Spinal cord (tissue), 10 donors: ENCODE results near the gene BRD1. TPM values are rescaled to one million over a fixed set of nuclear protein-coding genes. Genes with fewer than 3 reads are reported as not detected.

Source experiments
- DNase-seq, 6 donors: peaks; one replicate each; pipeline versions ENCODE4 v3.0.0 to v3.0.0-alpha.2; 2013 to 2015; ENCODE audit warnings: low spot score in 6 of 6, low read depth in 4 of 6
- H3K27ac ChIP-seq: one replicate; pipeline ENCODE4 v1.5.1; 2013; ENCODE audit warnings: low read depth, low read length, control low read depth
- H3K27me3 ChIP-seq: one replicate; pipeline ENCODE4 v1.6.1; 2013; ENCODE audit warnings: low read length; ENCODE audit not compliant: control insufficient read depth, insufficient read depth
- H3K36me3 ChIP-seq: one replicate; pipeline ENCODE4 v1.6.1; 2013; ENCODE audit warnings: low read length; ENCODE audit not compliant: control insufficient read depth, insufficient read depth
- H3K4me1 ChIP-seq: one replicate; pipeline ENCODE4 v1.6.1; 2013; ENCODE audit warnings: low read length; ENCODE audit not compliant: control insufficient read depth, insufficient read depth
- H3K4me3 ChIP-seq: one replicate; pipeline ENCODE4 v1.5.1; 2013; ENCODE audit warnings: low read depth, low read length, control low read depth
- H3K9me3 ChIP-seq: one replicate; pipeline ENCODE4 v1.6.1; 2013; ENCODE audit warnings: low read length; ENCODE audit not compliant: control insufficient read depth, insufficient read depth
- WGBS: methylation state at CpG from one replicate; pipeline ENCODE4 v1.1.5; 2013; ENCODE audit warnings: missing lambda C conversion rate; ENCODE audit not compliant: insufficient coverage; 5-methylcytosine and 5-hydroxymethylcytosine counted together
- long read RNA-seq, 4 donors: transcript quantifications; one replicate each; lab custom pipeline, GENCODE V29; 2026
- polyA plus RNA-seq, 2 donors: library from polyadenylated mRNA; unstranded; fragments of 120-200 nt; gene quantifications; one replicate each; pipeline ENCODE4 v1.2.1, GENCODE V29; 2013; ENCODE audit not compliant: insufficient read length in 2 of 2
- total RNA-seq, 2 donors: library from RNA; depleted of rRNA in 1 of 2; stranded (reverse); fragments of 120-200 nt in 1 of 2; fragments of >200 nt in 1 of 2; gene quantifications; one replicate each; pipeline versions ENCODE4 v1.2.3 to v1.2.4, GENCODE V29; 2013 to 2014
- donor health status: healthy.

Gene BRD1
- total RNA-seq (10 to 100 TPM; 25.7 to 28.3 TPM), polyA plus RNA-seq (10 to 100 TPM; 35.6 to 43.2 TPM)
- long read RNA-seq, donor 1, partial matches to known transcripts: 6 of 6 reads
- long read RNA-seq, donor 1, other reads (novel, unspliced or antisense): 0 of 6 reads
- long read RNA-seq, donor 2, full-length matches to known transcripts: 1 of 1 reads
- long read RNA-seq, donor 2, partial matches to known transcripts: 0 of 1 reads
- long read RNA-seq, donor 2, other reads (novel, unspliced or antisense): 0 of 1 reads
- long read RNA-seq, donor 3, full-length matches to known transcripts: 1 of 1 reads
- long read RNA-seq, donor 3, partial matches to known transcripts: 0 of 1 reads
- long read RNA-seq, donor 3, other reads (novel, unspliced or antisense): 0 of 1 reads
- long read RNA-seq, donor 4, partial matches to known transcripts: 5 of 5 reads
- long read RNA-seq, donor 4, other reads (novel, unspliced or antisense): 0 of 5 reads

DNA sequence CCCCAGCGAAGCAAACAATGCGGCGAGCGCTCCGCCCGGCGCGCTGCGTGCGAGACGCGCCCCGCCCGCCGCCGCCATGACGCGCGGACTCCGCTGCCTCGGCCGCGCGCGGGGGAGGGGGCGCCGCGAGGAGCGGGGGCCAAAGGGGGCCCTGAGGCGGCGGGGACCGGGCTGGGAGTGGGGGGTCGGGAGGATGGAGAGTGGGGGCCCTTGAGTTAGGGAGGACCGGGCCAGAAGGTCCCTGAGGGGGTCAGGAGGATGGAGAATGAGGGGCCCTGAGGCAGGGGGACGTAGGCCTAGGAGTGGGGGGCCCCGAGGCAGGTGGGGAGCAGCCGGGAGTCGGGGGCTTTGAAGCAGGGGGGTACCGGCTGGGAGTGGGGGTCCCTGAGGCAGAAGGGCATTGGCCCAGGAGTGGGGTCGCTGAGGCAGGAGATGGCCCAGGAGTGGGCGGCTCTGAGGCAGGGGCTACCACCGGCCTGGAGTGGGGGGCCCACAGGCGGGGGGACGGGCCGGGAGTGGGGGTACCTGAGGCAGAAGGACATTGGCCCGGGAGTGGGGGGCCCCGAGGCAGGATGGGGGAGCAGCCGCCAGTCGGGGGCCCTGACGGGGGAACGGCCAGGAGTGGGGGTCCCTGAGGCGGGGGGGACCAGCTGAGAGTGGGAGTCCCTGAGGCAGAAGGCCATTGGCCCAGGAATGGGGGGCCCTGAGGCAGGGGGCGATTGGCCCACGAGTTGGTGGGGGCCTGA is at the start of gene BRD1:
TSS of gene BRD1 (minus strand) at position 21 of the 746 bp plus-strand sequence. CDS start 3,556 bp downstream, outside the sequence.
- WGBS: 5% methylated on average over 41 of the region's 54 CpGs
- DNase-seq: peak; percentile 29 to 92 (median 58)
- H3K36me3 ChIP-seq: peaks cover 28% of the 10 kb centered on the region
- H3K4me3 ChIP-seq: peak within 1 kb of the TSS; percentile 53
- H3K4me1 ChIP-seq: peaks cover 34% of the 10 kb centered on the region
- H3K9me3 ChIP-seq: no peaks in the 10 kb centered on the region
- peak within 1 kb of the TSS; percentile 57 for H3K27ac ChIP-seq
- H3K27me3 ChIP-seq: no peaks in the 10 kb centered on the region

DNA sequence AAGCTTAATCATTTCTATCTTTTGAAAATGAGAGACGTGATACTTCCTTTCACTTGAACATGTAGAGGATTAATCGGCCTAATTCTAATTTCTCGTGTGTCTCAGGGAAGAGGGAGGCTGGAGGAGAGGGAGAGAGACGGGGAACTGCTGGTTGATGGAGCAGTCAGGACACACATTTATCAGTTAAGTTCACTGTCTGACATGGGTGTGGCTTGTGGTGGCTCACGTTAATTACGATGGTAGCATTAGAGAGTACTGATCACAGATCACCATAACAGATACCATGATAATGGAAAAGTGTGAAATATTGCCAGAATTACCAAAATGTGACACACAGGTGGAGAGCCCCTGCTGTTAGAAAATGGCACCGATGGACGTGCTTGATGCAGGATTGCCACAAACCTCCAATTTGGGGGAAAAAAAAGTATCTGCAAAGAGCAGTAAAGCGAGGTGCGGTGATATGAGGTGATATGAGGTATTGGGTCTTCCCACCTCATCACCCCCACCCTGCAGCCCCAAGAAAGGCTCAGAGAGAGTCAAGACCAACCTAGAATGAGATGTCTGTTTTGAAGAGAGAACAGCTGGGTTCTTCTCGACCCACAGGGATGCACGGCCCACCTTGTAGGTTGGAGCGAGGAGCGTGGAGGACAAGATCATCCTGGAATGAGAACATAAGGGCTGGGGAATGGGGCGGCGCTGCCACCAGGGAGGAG is 45.7 kb upstream of the BRD1 start:
- 95% methylated on average over 11 of the region's 16 CpGs for WGBS
- peaks cover 6% of the 10 kb centered on the region for H3K36me3 ChIP-seq

DNA sequence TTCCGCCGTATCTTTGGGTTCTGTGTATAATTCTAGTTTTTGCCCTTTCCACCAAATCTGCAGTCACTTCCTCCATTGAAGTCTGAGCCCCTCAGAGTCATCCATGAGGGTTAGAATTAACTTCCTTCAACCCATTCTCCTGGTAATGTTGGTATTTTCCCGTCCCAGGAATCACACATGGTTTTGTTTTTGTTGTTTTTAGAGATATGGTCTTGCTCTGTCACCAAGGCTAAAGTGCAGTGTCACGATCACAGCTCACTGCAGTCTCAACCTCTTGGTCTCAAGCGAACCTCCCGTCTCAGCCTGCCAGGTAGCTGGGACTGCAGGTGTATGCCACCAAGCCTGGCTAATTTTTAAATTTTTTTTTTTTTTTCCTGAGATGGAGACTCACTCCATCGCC is 44.7 kb upstream of the BRD1 start:
- Histone ChIP-seq H3K4me1 (no peaks in the 10 kb centered on the region), H3K36me3 (peaks cover 6% of the 10 kb centered on the region)

More for the DNA sequence above, 45.7 kb upstream of the BRD1 start:
- Histone ChIP-seq H3K27ac (no peak overlapping the region), H3K4me1 (no peaks in the 10 kb centered on the region), H3K27me3 (no peaks in the 10 kb centered on the region), H3K9me3 (peaks cover 6% of the 10 kb centered on the region), H3K4me3 (no peak overlapping the region)
- no peak for DNase-seq

DNA sequence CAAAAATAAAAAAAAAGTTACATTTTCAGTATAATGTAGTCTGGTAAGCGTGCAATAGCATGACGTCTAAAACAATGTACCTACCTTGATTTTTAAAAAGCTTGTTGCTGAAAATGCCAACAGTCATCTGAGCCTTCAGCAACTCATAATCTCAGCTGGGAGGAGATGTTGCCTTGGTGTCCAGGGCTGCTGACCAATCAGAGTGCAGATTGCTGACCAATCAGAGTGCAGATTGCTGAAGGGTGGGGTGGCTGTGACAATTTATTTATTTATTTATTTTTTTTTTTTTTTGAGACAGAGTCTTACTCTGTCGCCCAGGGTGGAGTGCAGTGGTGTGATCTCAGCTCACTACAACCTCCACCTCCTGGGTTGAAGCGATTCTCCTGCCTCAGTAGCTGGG is 43.8 kb upstream of the BRD1 start:
- no peaks in the 10 kb centered on the region for H3K27me3 ChIP-seq
- no peaks in the 10 kb centered on the region for H3K4me1 ChIP-seq
- peaks cover 6% of the 10 kb centered on the region for H3K9me3 ChIP-seq
- no peak overlapping the region for H3K27ac ChIP-seq
- no CpG with 5 or more reads among the region's 4 CpGs for whole genome bisulfite sequencing
- peaks cover 6% of the 10 kb centered on the region for H3K36me3 ChIP-seq
- no peak for DNase-seq
- no peak overlapping the region for H3K4me3 ChIP-seq

More for the DNA sequence above, 44.7 kb upstream of the BRD1 start:
- Histone ChIP-seq H3K27me3 (no peaks in the 10 kb centered on the region), H3K4me3 (no peak overlapping the region), H3K27ac (no peak overlapping the region), H3K9me3 (peaks cover 6% of the 10 kb centered on the region)
- WGBS: 82% methylated on average over 3 of the region's 7 CpGs
- no peak for DNase-seq

DNA sequence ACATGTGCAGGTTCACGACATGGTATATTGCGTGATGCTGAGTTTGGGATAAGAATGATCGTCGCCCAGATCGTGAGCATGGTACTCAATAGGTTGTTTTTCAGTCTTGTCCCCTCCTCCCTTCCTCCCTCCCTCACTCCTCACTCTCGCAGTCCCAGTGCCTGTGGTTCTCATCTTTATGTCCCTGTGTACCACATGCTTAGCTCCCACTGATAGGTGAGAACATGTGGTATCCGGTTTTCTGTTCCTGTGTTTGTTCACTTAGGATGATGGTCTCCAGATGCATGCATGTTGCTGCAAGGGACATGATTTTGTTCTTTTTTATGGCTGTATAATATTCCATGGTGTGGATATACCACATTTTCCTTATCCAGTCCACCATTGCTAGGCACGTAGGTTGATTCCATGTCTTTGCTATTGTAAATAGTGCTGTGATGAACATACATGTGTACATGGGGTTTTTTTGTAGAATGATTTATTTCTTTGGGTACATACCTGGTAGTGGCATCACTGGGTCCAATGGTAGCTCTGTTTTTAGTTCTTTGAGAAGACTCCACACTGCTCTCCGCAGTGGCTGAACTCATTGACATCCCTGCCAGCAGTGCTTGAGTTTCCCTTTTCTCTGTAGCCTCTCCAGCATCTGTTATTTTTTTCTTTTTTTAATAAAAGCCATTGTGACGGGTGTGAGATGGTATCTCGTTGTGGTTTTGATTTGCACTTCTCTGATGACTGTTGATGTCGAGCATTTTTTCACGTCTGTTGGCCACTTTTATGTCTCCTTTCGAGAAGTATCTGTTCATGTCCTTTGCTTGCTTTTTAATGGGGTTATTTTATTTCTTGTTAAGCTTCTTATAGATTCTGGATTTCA is 42.4 kb upstream of the BRD1 start:
- no peak for DNase-seq
- Histone ChIP-seq H3K4me3 (no peak overlapping the region), H3K9me3 (peaks cover 6% of the 10 kb centered on the region), H3K27me3 (no peaks in the 10 kb centered on the region), H3K36me3 (peaks cover 3% of the 10 kb centered on the region), H3K4me1 (no peaks in the 10 kb centered on the region), H3K27ac (no peak overlapping the region)
- no CpG with 5 or more reads among the region's 14 CpGs for WGBS

DNA sequence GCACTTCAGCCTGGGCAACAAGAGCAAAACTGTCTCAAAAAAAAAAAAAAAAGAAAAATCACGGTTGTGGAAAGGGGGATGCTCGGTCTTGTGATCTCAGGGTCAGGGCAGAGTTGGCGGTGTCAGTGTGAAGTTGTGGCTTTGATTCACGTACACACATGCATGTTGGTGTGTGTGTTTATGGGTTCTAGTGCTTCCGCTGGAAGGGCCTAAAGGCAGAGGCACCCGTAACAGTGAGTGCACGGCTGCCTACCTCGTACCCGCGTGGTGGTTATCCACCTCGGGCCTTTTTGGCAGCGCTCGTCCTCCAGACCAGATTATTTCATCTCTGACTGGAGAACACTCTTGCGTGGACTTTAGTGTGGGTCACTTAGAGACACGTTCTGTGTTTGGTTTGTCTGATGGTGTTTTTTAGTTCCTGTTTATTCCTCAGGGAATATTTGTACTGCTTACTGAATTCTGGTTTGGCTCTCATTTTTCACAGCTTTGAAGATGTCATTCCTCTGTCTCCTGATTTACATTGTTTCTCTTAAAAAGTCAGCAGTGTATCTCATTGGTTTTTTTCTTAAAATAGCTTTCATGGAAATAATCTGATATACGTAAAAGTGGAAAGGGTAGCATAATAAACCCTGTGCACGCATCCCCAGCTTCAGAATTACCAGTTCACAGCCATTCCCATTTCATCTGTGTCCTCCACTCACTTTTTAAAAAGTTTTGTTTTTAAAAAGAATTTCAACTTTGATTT is 41.6 kb upstream of the BRD1 start:
- H3K9me3 ChIP-seq: peaks cover 6% of the 10 kb centered on the region
- no peaks in the 10 kb centered on the region for H3K4me1 ChIP-seq
- DNase-seq: no peak
- H3K27ac ChIP-seq: no peak overlapping the region
- H3K36me3 ChIP-seq: peaks cover 3% of the 10 kb centered on the region
- H3K27me3 ChIP-seq: no peaks in the 10 kb centered on the region
- H3K4me3 ChIP-seq: no peak overlapping the region
- WGBS: 98% methylated on average over 15 of the region's 17 CpGs

DNA sequence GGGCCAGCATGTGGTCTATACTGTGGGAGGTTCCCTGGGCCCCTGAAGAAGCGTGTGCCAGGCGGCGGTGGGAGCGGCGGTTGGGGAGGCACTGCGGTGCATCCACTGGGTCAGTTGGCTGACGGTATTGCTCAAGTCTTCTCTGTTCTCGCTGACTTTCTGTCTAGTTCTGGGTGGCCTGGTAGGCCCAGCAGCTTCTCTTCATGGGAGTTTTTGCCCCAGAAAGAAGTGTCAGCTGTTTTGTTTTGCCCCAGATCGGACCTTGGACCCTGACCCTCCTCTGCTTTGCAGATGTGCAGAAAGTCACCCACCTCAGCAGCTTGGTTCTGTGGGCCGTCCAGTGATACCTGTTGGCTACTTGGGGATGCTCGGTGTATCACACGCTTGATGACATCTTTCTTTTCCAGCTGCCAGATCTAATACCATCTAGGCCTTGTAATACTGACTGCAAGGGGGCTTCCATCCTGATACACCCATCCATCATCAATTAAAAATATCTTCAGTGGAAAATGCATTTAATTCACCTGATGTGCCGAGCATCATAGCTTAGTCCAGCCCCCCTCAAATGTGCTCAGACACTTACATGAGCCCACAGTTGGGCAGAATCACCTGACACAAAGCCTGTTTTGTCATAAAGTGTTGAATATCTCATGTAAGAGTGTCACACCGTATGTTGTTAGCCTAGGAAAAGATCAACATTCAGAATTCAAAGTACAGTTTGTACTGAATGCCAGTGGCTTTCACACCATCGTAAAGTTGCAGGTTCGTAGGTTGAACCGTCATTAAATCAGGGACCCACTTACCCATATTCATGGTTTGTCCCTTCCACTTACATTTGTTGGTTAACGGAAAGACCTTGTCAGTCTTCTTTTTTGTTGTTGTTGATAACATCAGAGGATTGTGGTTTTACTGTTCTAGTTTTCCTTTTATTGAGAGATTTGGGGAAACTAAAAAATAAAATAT is 39.9 kb upstream of the BRD1 start:
- Histone ChIP-seq H3K4me1 (no peaks in the 10 kb centered on the region), H3K4me3 (no peak overlapping the region), H3K27me3 (no peaks in the 10 kb centered on the region), H3K9me3 (peaks cover 6% of the 10 kb centered on the region), H3K27ac (no peak overlapping the region), H3K36me3 (peaks cover 3% of the 10 kb centered on the region)
- 96% methylated on average over 14 of the region's 18 CpGs for WGBS
- DNase-seq: no peak

DNA sequence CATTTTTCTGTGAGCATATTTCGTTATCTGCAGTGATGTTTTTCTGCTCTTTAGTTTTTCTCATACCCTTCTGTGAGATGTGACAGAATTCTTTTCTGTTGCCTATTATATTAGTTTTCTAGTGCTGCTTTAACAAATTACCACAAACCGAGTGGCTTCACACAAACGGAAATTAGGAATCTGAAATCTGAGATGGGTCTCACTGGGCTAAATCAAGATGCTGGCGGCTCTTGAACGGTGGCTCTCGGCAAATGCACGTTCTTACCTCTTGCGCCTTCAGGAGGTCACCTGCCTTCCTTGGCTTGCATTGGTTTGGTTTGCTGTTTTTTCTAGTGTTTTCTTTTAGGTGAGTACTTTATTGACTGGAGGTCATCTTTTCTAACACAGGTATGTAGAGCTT is 39.0 kb upstream of the BRD1 start:
- Histone ChIP-seq H3K9me3 (peaks cover 6% of the 10 kb centered on the region), H3K4me3 (no peak overlapping the region), H3K36me3 (peaks cover 3% of the 10 kb centered on the region), H3K4me1 (no peaks in the 10 kb centered on the region), H3K27ac (no peak overlapping the region), H3K27me3 (no peaks in the 10 kb centered on the region)
- WGBS: 84% methylated on average over 5 of the region's 8 CpGs
- no peak for DNase-seq
